ENCODE results near the gene SLC25A19.

GRCh38 chr17:75271955-75272847, 17.0 kb downstream of the SLC25A19 start:
- TF ChIP-seq CTCF (IDR thresholded peaks at IDR 0.05 in 8 of 11, conservative IDR thresholded peaks at IDR 0.05 in 3 of 11): no peak
- TF ChIP-seq POLR2A (IDR thresholded peaks at IDR 0.05): no peak
- peak in 2 of 3 donors; percentile 3 to 12 for TF ChIP-seq POLR2AphosphoS5 (IDR thresholded peaks at IDR 0.05)

Measured in spleen (tissue), 7 donors.